Activated naive CD4-positive, alpha-beta T cell treated with anti-CD3 and anti-CD28 coated beads, Interleukin-2, amount 50 U/mL, for 24 hours (primary cell): ENCODE results near the gene PCSK6.

Source experiments
- H3K27ac Mint-ChIP-seq: one replicate; pipeline ENCODE4 v1.8.0; 2021; ENCODE audit warnings: mild to moderate bottlenecking, mixed read lengths
- H3K27me3 Mint-ChIP-seq: one replicate; pipeline ENCODE4 v1.8.0; 2021; ENCODE audit warnings: mixed read lengths
- H3K36me3 Mint-ChIP-seq: one replicate; pipeline ENCODE4 v1.8.0; 2021; ENCODE audit warnings: mixed read lengths
- H3K4me1 Mint-ChIP-seq: one replicate; pipeline ENCODE4 v1.8.0; 2021; ENCODE audit warnings: mixed read lengths
- H3K4me3 Mint-ChIP-seq: one replicate; pipeline ENCODE4 v1.8.0; 2021; ENCODE audit warnings: mild to moderate bottlenecking, mixed read lengths
- H3K9me3 Mint-ChIP-seq: one replicate; pipeline ENCODE4 v1.8.0; 2021; ENCODE audit warnings: mixed read lengths

The PCSK6 gene

DNA sequence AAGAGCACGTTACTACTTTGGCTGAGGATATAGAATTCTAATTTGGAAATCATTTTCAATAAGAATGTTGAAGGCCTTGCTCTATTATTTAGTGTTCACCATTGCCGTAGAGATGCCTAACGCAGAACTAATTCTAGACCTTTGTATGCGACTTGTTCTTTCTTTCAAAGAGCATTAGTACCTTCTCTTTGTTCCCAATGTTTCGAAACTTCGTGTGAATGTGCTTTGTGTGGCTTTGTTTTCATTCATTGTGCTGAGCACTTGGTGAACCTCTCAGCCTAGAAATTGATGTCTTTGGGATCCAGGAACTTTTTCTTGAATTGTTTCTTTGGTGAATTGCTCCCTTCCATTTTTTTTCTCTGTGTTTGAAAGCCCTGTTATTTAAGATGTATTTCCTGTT lies 19.8 kb upstream of the PCSK6 start:
- H3K9me3 Mint-ChIP-seq, result no peaks in the 10 kb centered on the region
- H3K27me3 Mint-ChIP-seq, result peaks cover 10% of the 10 kb centered on the region
- H3K4me1 Mint-ChIP-seq, result no peaks in the 10 kb centered on the region
- H3K27ac Mint-ChIP-seq, result no peak overlapping the region
- H3K4me3 Mint-ChIP-seq, result no peak overlapping the region
- no peaks in the 10 kb centered on the region for H3K36me3 Mint-ChIP-seq

DNA sequence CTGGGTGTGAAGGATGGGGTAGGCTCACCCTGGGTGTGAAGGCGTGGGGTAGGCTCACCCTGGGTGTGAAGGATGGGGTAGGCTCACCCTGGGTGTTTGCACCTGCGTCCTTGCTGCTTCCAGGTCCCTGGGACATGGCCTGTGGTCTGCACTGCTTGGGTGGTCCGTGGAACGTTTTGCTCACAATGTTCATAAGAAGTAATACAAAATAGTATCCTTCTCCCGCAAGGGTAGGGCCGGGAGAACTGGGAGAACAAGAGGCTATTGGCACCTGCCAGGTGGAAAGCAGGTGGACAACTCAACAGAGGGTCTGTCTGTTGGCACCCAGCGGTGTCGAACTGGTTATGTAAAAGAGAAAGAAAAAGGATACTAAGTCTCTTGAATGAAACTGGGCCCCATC lies 17.0 kb upstream of the PCSK6 start:
- peaks cover 13% of the 10 kb centered on the region for H3K27me3 Mint-ChIP-seq
- H3K9me3 Mint-ChIP-seq, result no peaks in the 10 kb centered on the region
- H3K4me1 Mint-ChIP-seq, result peaks cover 2% of the 10 kb centered on the region
- H3K4me3 Mint-ChIP-seq, result no peak overlapping the region
- H3K27ac Mint-ChIP-seq, result no peak overlapping the region
- H3K36me3 Mint-ChIP-seq, result no peaks in the 10 kb centered on the region

DNA sequence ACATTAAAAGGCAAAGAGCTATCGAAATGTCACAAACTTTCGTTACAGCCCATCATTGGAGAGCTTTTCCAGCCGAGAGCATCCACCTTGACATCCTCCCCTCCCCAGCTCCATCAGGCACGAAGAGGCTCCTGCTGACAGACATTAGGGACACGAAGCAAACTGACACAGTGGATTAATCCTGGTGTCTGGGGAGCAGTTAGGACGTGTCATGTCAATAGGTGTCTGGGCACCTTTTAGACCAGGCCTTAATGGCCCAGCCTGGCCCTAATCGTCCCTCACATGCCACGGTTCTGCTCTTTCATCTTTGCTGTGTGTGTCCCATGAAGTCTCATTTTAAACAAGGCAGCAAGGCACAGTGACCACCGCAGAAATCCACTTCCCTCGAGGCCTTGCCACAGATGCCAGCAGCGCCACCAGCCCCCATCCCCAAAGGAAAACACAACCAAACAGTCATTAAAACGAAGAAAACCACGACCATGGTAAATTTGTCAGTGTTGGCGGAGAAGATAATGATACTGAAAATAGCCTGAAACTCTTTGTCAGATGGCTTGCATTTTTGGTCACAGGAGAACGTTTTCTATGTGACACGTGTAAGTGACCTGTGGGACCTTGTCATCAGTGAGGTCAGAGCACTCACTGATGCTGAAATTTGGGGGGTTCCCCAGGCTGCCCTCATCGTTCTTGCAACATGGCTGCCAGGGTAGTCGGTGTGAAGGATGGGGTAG lies 16.3 kb upstream of the PCSK6 start:
- H3K4me3 Mint-ChIP-seq, result no peak overlapping the region
- H3K36me3 Mint-ChIP-seq, result no peaks in the 10 kb centered on the region
- no peak overlapping the region for H3K27ac Mint-ChIP-seq
- peaks cover 14% of the 10 kb centered on the region for H3K27me3 Mint-ChIP-seq
- H3K9me3 Mint-ChIP-seq, result no peaks in the 10 kb centered on the region
- H3K4me1 Mint-ChIP-seq, result peaks cover 4% of the 10 kb centered on the region

DNA sequence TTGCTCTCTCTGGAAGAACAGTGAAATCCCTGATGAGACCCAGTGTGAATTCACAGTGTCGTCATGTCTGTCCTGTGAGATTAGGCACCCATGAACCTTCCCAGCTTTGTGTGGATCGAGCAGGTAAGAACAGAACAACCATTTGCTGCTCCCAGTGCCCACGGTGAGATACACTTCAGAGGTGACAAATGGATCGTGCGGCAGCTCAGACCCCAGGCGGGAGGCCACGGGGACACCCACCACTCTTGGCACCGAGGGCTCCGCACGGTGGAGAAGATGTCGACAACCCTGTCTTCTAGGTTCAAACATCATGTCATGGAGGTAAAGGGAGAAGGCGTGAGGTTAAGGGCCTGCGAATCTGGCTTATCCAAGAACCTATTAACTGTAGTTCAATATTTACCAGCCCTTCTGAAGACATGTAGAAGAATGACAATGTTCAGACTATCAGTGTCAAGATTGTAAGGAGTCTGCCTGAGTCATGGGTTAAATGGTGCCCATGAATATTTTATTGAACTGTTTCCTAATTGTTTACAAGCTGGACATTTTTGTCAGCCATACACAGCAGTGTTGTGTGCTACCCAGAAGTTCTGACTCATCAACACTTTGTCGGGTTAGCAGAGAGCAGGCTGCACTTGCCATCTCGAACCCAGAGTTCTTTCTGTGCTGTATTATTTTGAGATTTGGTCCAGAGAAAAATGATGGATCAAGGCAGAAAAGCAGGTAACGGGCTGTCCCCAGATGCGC lies 15.5 kb upstream of the PCSK6 start:
- no peak overlapping the region for H3K27ac Mint-ChIP-seq
- peaks cover 7% of the 10 kb centered on the region for H3K27me3 Mint-ChIP-seq
- H3K9me3 Mint-ChIP-seq, result no peaks in the 10 kb centered on the region
- H3K36me3 Mint-ChIP-seq, result no peaks in the 10 kb centered on the region
- H3K4me1 Mint-ChIP-seq, result peaks cover 4% of the 10 kb centered on the region
- no peak overlapping the region for H3K4me3 Mint-ChIP-seq

DNA sequence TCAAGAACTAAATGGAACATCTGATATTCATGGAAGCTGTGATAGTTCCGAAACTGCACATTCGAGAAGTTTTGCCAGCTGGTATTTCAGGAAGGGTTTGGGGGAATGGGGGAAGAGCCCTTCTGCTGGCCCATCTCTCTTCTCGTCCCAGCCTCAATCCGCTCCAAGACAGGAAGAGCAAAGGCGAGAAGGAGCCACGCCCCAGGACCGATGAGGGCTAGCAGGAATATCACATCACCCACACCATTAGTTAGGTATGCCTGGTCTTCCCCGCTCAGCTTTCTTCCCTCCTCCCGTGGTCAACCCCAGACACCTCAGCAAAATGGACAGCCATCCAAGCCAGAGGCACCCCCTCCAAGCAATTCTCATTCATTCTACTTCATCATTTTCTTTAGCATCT lies 14.9 kb upstream of the PCSK6 start:
- no peak overlapping the region for H3K27ac Mint-ChIP-seq
- H3K4me1 Mint-ChIP-seq, result peaks cover 4% of the 10 kb centered on the region
- H3K27me3 Mint-ChIP-seq, result peaks cover 5% of the 10 kb centered on the region

DNA sequence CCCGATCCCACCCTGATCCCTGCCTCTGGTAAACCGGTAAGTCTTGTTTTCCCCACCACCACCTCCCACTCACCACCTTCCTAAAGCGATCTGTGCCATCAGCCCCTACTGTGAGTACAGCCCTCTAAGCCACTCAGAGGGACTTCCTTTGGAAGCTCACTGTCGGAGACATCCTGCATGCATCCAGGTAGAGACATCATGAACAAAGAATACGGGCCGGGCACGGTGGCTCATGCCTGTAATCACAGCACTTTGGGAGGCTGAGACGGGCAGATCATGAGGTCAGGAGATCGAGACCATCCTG lies 13.7 kb upstream of the PCSK6 start:
- no peaks in the 10 kb centered on the region for H3K9me3 Mint-ChIP-seq
- H3K36me3 Mint-ChIP-seq, result no peaks in the 10 kb centered on the region
- H3K27ac Mint-ChIP-seq, result no peak overlapping the region
- H3K27me3 Mint-ChIP-seq, result peaks cover 7% of the 10 kb centered on the region
- H3K4me3 Mint-ChIP-seq, result no peak overlapping the region
- H3K4me1 Mint-ChIP-seq, result peaks cover 4% of the 10 kb centered on the region

More for the DNA sequence above, 14.9 kb upstream of the PCSK6 start:
- Mint-ChIP-seq H3K4me3 (no peak overlapping the region), H3K36me3 (no peaks in the 10 kb centered on the region), H3K9me3 (no peaks in the 10 kb centered on the region)

DNA sequence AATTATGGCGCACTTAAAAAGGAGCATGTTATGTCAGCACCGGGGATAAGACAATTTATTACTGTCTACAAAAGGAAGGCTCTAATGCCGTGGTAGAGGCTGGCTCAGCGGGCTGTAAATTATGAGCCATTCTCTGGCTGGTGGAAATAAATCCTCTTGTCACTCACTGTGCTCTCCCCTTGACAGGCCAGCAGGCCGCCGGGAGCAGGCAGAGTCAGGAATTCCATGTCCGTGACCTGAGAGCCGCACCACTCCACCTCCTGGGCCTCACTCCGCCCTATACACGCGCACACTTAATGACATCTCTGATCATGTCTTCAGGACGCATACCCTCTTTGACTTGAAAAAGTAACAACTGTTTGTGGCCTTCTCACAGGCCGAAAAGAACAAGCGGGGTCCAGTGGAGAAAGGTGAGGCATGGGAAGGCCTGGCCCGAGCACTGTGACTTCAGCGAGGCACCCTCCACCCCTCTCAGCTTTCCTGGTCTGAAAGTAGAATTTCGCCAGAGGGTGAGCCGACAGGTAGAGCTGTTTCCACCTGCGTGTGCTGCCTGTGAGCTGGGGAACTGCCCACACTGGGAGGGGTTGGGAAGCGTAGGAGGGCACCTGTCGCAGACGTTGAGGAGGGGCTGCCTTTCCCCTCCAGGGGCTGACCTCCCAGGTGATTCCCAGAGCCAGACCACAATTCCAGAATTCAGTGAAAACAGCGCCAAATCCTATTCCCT lies 13.2 kb upstream of the PCSK6 start:
- H3K4me3 Mint-ChIP-seq, result no peak overlapping the region
- no peak overlapping the region for H3K27ac Mint-ChIP-seq
- peaks cover 4% of the 10 kb centered on the region for H3K4me1 Mint-ChIP-seq
- no peaks in the 10 kb centered on the region for H3K36me3 Mint-ChIP-seq
- no peaks in the 10 kb centered on the region for H3K9me3 Mint-ChIP-seq
- H3K27me3 Mint-ChIP-seq, result peaks cover 11% of the 10 kb centered on the region

DNA sequence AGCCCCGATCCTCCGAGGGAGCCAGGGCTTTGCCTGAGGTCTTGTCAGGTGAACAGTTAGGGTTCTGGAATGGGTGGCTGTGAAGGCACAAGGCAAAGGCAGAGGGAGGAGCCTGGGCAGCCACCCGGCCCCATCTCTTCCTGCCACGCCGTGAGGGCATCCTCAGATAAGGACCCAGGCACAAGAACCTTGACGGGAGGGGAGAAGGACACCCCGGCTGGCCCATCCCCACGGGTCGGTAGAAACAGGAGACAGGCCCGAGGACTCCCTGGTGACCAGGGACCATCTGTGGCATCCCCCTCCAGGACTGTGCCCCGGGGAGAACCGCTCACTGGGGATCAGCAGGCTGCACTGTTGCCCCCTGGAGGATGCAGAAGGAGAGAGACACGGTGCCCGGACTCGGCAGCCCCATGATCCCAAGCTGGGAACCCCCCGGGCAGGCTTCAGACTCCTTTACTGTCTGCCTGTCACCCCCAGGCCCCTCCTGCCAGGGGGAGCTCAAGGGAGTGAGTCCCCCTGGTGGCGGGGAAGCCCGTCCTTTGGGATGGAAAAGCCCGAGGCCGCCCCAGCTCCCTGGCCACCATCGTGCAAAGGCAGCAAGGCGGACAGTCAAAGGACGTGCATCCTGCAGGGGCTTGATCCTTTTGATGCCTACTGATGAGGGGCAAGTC lies 12.3 kb upstream of the PCSK6 start:
- H3K9me3 Mint-ChIP-seq, result no peaks in the 10 kb centered on the region
- H3K27me3 Mint-ChIP-seq, result peaks cover 17% of the 10 kb centered on the region
- H3K4me3 Mint-ChIP-seq, result peak overlapping the region; percentile 78
- H3K27ac Mint-ChIP-seq, result no peak overlapping the region
- peaks cover 4% of the 10 kb centered on the region for H3K4me1 Mint-ChIP-seq
- H3K36me3 Mint-ChIP-seq, result no peaks in the 10 kb centered on the region

DNA sequence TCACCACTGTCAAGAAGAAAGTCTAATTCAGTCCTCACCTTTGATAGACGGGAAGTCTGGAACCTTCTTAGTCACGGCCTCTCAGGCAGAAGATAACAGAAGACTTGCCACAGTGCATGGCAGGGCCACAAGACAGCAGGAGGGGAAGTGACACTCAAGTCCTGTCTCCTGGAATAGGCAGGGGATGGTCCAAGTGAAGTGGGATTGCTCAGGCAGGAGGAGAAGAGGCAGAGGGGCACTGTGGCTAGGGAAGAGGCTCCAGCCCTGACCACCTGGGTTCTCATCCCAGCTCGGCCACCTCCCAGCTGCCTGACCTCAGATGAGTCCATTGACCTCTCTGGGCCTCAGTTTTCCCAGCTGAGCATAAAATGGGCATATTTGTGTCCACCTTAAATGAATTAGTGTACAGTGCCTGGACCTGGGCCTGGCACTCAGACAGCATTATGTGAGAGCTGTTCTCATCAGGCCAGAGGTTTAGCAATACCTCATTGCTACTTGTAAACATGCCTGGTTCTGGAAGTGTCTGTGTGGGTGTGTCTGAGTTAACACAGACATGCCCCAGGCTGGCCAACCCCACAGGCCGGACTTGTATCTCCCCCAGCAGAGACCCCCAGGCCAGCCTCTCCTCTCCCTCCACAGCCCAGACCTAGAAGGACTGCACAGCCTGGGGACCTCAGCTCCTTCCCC lies 11.5 kb upstream of the PCSK6 start:
- Mint-ChIP-seq H3K9me3 (no peaks in the 10 kb centered on the region), H3K4me3 (no peak overlapping the region), H3K27ac (no peak overlapping the region)

DNA sequence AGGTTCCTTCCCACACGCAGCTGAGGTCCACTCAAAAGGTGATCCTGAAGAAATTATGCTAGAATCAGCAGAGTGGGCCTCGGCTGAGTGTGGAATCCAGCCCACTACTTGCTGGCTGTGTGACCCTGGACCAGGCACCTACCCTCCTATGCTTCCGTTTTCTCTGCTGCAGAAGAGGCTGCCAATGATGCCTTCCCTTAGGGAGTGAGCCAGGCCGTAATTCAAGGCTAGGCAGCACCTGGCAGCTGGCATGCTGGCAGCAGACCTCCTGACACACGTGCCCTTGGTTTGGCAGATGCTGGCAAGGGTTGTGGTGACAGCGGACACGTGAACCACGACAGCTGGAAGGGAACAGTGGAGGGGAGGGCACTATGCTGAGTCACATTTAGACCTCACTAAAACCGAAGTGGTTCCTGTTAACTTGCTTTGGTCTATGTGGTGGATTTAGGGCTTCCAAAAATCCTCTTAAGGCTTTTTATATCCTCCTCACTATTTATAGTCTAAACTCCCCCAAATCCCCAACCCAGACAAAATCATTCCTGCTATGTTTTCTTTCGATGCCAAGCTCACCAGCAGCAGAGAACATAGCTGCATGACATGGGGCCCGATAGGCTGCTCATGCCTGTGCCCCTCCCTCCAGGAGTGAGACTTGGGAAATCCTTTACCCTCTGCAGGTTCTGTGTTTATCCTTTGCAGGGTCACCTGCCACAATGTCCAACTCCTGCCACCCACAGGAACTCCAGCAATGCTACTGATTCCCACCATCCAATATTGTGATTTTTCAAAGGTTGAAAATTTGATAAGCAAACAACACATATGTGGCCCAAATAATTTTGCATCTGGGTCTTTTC lies 10.6 kb upstream of the PCSK6 start:
- H3K4me1 Mint-ChIP-seq, result peaks cover 4% of the 10 kb centered on the region
- H3K9me3 Mint-ChIP-seq, result no peaks in the 10 kb centered on the region
- H3K27me3 Mint-ChIP-seq, result peaks cover 31% of the 10 kb centered on the region
- no peak overlapping the region for H3K27ac Mint-ChIP-seq
- H3K4me3 Mint-ChIP-seq, result no peak overlapping the region
- no peaks in the 10 kb centered on the region for H3K36me3 Mint-ChIP-seq

More for the DNA sequence above, 11.5 kb upstream of the PCSK6 start:
- Mint-ChIP-seq H3K4me1 (peaks cover 4% of the 10 kb centered on the region), H3K36me3 (no peaks in the 10 kb centered on the region), H3K27me3 (peaks cover 25% of the 10 kb centered on the region)

DNA sequence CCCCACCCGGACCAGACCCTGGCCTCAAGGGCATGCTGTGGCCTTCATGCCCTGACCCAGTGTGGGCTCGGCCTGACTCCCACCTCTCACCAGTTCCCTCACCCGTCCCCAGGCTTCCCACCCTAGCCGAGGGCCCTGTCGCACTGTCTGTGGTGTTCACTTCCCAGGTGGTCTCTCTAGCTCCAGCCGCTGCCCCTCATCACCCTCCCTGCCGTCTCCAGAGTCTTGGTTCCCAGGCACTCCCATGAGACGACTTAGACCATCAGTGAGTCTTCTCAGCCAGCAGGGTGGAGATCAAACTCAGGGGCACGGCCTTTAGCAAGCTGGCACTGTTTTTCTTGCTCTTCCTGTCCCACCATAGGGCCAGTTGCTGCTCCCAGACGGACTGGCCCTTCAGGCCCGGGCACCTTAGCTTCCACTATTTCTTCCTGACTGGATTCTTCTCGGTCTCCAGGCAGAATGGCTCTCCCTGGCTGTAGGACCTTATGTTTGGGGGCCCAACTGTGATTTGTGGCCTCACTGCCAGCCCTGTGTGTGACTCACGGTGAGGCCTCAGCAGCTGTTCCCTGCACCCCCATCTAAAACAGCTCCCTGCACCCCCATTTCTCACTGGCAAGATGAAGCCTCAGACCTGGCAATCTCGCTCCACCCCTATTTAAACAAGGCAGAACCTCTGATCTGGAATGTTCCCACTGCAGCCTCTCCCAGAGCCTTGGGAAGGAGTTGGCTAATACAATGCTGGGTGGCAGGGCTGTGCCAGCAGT lies 9.4 kb upstream of the PCSK6 start:
- Mint-ChIP-seq H3K36me3 (no peaks in the 10 kb centered on the region), H3K27me3 (peaks cover 32% of the 10 kb centered on the region), H3K4me1 (peaks cover 4% of the 10 kb centered on the region), H3K27ac (no peak overlapping the region), H3K9me3 (no peaks in the 10 kb centered on the region), H3K4me3 (no peak overlapping the region)

DNA sequence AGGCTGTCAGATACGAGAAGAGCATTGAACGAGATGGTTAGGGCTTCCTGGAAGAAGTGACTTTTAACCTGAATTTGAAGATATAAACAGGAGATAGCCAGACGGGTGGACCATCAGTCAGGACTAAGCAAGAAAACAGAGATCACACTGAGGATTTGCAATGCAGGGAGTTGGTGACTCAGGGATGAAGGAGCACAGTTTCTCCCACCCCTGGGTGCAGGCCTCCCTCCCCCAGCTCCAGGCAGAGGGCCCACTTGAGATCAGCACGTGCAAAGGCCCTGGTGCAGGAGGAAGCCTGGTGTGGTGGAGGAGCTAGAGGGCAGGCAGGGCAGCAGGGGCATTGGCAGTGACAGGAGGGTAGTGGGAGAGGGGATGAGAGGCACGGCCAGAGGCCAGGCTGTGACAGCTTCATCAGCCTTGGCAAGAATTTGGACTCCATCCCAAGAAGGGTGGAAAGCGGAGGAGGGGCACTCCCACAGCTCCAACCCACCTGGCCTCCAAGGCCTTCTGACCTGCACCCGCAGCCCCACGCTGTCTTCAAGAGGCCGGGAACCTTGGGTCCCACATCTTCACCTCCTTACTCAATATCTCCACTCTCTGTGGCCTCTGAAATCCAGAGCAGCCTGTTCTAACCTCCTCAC lies 8.7 kb upstream of the PCSK6 start:
- Mint-ChIP-seq H3K27me3 (peaks cover 30% of the 10 kb centered on the region), H3K9me3 (no peaks in the 10 kb centered on the region), H3K27ac (no peak overlapping the region), H3K4me1 (peaks cover 4% of the 10 kb centered on the region), H3K4me3 (no peak overlapping the region), H3K36me3 (no peaks in the 10 kb centered on the region)

DNA sequence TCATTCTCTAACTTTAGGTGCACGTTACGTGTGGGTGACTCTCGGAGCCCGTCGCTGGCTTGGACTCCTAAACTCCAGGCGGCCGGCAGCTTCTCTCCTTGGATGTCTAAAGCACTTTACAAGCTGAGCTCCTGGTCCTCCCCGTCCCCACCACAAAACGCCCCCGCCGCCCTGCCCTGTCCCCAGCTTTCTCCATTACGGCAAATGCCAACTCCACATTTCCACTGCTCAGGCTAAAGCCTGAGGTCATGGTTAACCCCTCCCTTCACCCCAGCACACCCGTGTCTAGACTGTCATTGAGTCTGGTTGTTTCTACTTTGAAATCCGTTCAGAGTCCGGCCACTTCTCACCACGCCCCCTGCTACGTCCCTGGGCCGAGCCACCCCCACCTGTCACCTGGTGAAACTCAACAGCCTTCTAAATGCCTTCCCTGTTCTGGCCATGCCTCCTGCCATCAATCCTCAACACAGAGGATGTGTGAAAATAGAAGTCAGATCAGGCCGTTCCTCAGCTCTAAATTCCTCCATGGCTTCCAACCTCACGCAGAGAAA lies 8.1 kb upstream of the PCSK6 start:
- no peak overlapping the region for H3K27ac Mint-ChIP-seq
- no peaks in the 10 kb centered on the region for H3K9me3 Mint-ChIP-seq
- no peak overlapping the region for H3K4me3 Mint-ChIP-seq
- H3K4me1 Mint-ChIP-seq, result peaks cover 4% of the 10 kb centered on the region
- no peaks in the 10 kb centered on the region for H3K36me3 Mint-ChIP-seq
- H3K27me3 Mint-ChIP-seq, result peaks cover 29% of the 10 kb centered on the region
